Measurements from ENCODE around the gene RHCE. TPM values are rescaled to one million over a fixed set of nuclear protein-coding genes. Genes with fewer than 3 reads are reported as not detected.

Gene RHCE
- total and polyA plus RNA-seq, 9 of the 15 experiments (the other 6 are each of a cell fraction or from before 2014, with no cell fraction given) = 5.4 to 31.5 (median 12.6) TPM

- TF ChIP-seq TCF15 (CRISPR knock-in tag; IDR thresholded peaks at IDR 0.05) = no peak
- no peak for TF ChIP-seq COPS2 (conservative IDR thresholded peaks at IDR 0.05)
- TF ChIP-seq TFAP4 (CRISPR knock-in tag; IDR thresholded peaks at IDR 0.05; ENCODE audit: borderline replicate concordance) = peak; percentile 84; the same call in 1 of the 2 replicates
- TF ChIP-seq SFPQ (IDR thresholded peaks at IDR 0.05; ENCODE audit: low read depth, low read length) = no peak
- no peak for TF ChIP-seq TCFL5 (CRISPR knock-in tag; conservative IDR thresholded peaks at IDR 0.05)
- TF ChIP-seq OTX1 (CRISPR knock-in tag; IDR thresholded peaks at IDR 0.05) = no peak
- TF ChIP-seq FOXA3 (CRISPR knock-in tag; conservative IDR thresholded peaks at IDR 0.05 in 1 of 2, IDR thresholded peaks at IDR 0.05 in 1 of 2) = peak in 1 of 2 experiments; percentile 61; a peak in 2 of 4 replicates
- no peak for TF ChIP-seq ZNF695 (CRISPR knock-in tag; IDR thresholded peaks at IDR 0.05)
- peak; percentile 98 for TF ChIP-seq TGIF2 (CRISPR knock-in tag; IDR thresholded peaks at IDR 0.05)
- peak; percentile 88 for TF ChIP-seq ZNF316 (IDR thresholded peaks at IDR 0.05)
- TF ChIP-seq NKRF (IDR thresholded peaks at IDR 0.05; ENCODE audit: borderline replicate concordance) = peak; percentile 96
- peak; percentile 82 for TF ChIP-seq ZFX (CRISPR knock-in tag; IDR thresholded peaks at IDR 0.05)
- peak; percentile 98 for TF ChIP-seq TAF7 (tag; IDR thresholded peaks at IDR 0.05)
- no peak for TF ChIP-seq ZFP30 (CRISPR knock-in tag; IDR thresholded peaks at IDR 0.05; ENCODE audit: borderline replicate concordance)
- no peak for TF ChIP-seq DMBX1 (CRISPR knock-in tag; IDR thresholded peaks at IDR 0.05; ENCODE audit: borderline replicate concordance)
- no peak for TF ChIP-seq ZNF274 (IDR thresholded peaks at IDR 0.05; ENCODE audit: borderline replicate concordance, low read depth, low read length)
- no peak for TF ChIP-seq HSF4 (CRISPR knock-in tag; IDR thresholded peaks at IDR 0.05; ENCODE audit: borderline replicate concordance)
- TF ChIP-seq ZNF668 (CRISPR knock-in tag; IDR thresholded peaks at IDR 0.05) = no peak
- peak; percentile 62; the same call in 1 of the 2 replicates for TF ChIP-seq DIDO1 (tag; IDR thresholded peaks at IDR 0.05; ENCODE audit: low read depth)
- no peak for TF ChIP-seq ZNF512 (tag; IDR thresholded peaks at IDR 0.05)
Measured at GRCh38 chr1:25430073-25430966, 9.7 kb upstream of the RHCE start, which contains the start of gene MACO1 (continued).

All from K562 (cell line).